Thymus (tissue), 14 donors: ENCODE measurements around the gene WBP2NL. TPM values are rescaled to one million over a fixed set of nuclear protein-coding genes. Genes with fewer than 3 reads are reported as not detected.
"Not testable (repeated sequence)": the region's sequence is repeated elsewhere in the genome, so short reads cannot be mapped to it uniquely, and the experiment has no call there.

Experiments used
- DNase-seq, 9 donors: peaks; one replicate each; pipeline ENCODE4 v3.0.0-alpha.2; 2013; ENCODE audit warnings: low spot score in 9 of 9, low read depth in 6 of 9, missing footprints in 1 of 9
- H3K27ac ChIP-seq, 2 donors: one replicate each; pipeline ENCODE4 v1.5.1; 2013; ENCODE audit warnings: control low read depth in 1 of 2, low read depth in 1 of 2, low read length in 1 of 2, mild to moderate bottlenecking in 1 of 2, moderate library complexity in 1 of 2
- H3K27me3 ChIP-seq, 2 donors: one replicate each; pipeline ENCODE4 v1.5.1; 2013; ENCODE audit warnings: low read length in 1 of 2; ENCODE audit not compliant: control insufficient read depth in 2 of 2, insufficient read depth in 1 of 2
- H3K36me3 ChIP-seq, 2 donors: one replicate each; pipeline ENCODE4 v1.5.1; 2013; ENCODE audit warnings: low read length in 1 of 2, mild to moderate bottlenecking in 1 of 2, moderate library complexity in 1 of 2; ENCODE audit not compliant: control insufficient read depth in 2 of 2, insufficient read depth in 2 of 2
- H3K4me1 ChIP-seq, 2 donors: one replicate each; pipeline ENCODE4 v1.5.1; 2013; ENCODE audit warnings: low read length in 2 of 2; ENCODE audit not compliant: control insufficient read depth in 2 of 2, insufficient read depth in 2 of 2
- H3K4me3 ChIP-seq, 2 donors: one replicate each; pipeline ENCODE4 v1.5.1; 2013; ENCODE audit warnings: low read length in 2 of 2, control low read depth in 1 of 2, mild to moderate bottlenecking in 1 of 2
- H3K9me3 ChIP-seq, 2 donors: one replicate each; pipeline ENCODE4 v1.5.1; 2013; ENCODE audit warnings: low read length in 1 of 2, mild to moderate bottlenecking in 1 of 2; ENCODE audit not compliant: control insufficient read depth in 2 of 2, insufficient read depth in 1 of 2
- WGBS: extraction: QIAGEN DNeasy Blood & Tissue Kit; methylation state at CpG from one replicate; pipeline ENCODE4 v1.1.7; 2013; 5-methylcytosine and 5-hydroxymethylcytosine counted together
- long read RNA-seq, 10 donors: transcript quantifications; one replicate each; lab custom pipeline, GENCODE V29; 2026
- polyA plus RNA-seq: library from polyadenylated mRNA; stranded (reverse); fragments of 200-250 nt; gene quantifications from one replicate; pipeline ENCODE4 v1.2.3, GENCODE V29; 2013
- total RNA-seq: library from RNA; stranded (reverse); fragments of 120-200 nt; gene quantifications from one replicate; pipeline ENCODE4 v1.2.4, GENCODE V29; 2013
- donor health status: healthy.

The WBP2NL gene
- 0.66 TPM for total RNA-seq
- polyA plus RNA-seq, result 2.2 TPM
- long read RNA-seq, donor 1, result 0 reads
- long read RNA-seq, donor 2, partial matches to known transcripts, result 28 of 54 reads
- long read RNA-seq, donor 2, other reads (novel, unspliced or antisense), result 26 of 54 reads
- long read RNA-seq, donor 3, partial matches to known transcripts, result 22 of 22 reads
- long read RNA-seq, donor 3, other reads (novel, unspliced or antisense), result 0 of 22 reads
- long read RNA-seq, donor 4, result 0 reads
- long read RNA-seq, donor 5, partial matches to known transcripts, result 0 of 15 reads
- long read RNA-seq, donor 5, other reads (novel, unspliced or antisense), result 15 of 15 reads
- long read RNA-seq, donor 6, partial matches to known transcripts, result 10 of 10 reads
- long read RNA-seq, donor 6, other reads (novel, unspliced or antisense), result 0 of 10 reads
- long read RNA-seq, donor 7, partial matches to known transcripts, result 0 of 1 reads
- long read RNA-seq, donor 7, other reads (novel, unspliced or antisense), result 0 of 1 reads
- long read RNA-seq, donor 8, result 0 reads
- long read RNA-seq, donor 9, partial matches to known transcripts, result 0 of 2 reads
- long read RNA-seq, donor 9, other reads (novel, unspliced or antisense), result 0 of 2 reads
- long read RNA-seq, donor 10, result 0 reads

GRCh38 chr22:41998361-41999261, at the start of gene WBP2NL:
WBP2NL (plus strand) TSS chr22:41998788; CDS start chr22:41998819, 31 bp downstream.
- Histone ChIP-seq H3K4me3 (peak within 1 kb of the TSS; percentile 52 to 60), H3K36me3 (no peaks in the 10 kb centered on the region), H3K4me1 (peaks cover 12 to 15% of the 10 kb centered on the region in 2 donors), H3K9me3 (peaks cover 0 to 8% of the 10 kb centered on the region in 2 donors), H3K27me3 (peaks cover 0 to 23% of the 10 kb centered on the region in 2 donors), H3K27ac (peak within 1 kb of the TSS in 1 of 2 donors; percentile 32)
- DNase-seq, result peak; percentile 34 to 86 (median 70)
- 31% methylated on average over 71 of the region's 71 CpGs for WGBS

GRCh38 chr22:41948928-41949296, 49.7 kb upstream of the WBP2NL start:
- not testable (repeated sequence) for H3K27ac ChIP-seq, DNase-seq, H3K9me3 ChIP-seq, H3K27me3 ChIP-seq, H3K4me3 ChIP-seq
- Histone ChIP-seq H3K4me1 (peaks cover 3 to 30% of the 10 kb centered on the region in 2 donors), H3K36me3 (peaks cover 0 to 13% of the 10 kb centered on the region in 2 donors)
- 97% methylated on average over 8 of the region's 8 CpGs for WGBS

- 94% methylated on average over 7 of the region's 7 CpGs for WGBS
- Histone ChIP-seq H3K4me1 (peaks cover 3 to 30% of the 10 kb centered on the region in 2 donors), H3K27me3 (no peaks in the 10 kb centered on the region)
These were observed 49.2 kb upstream of the WBP2NL start for GRCh38 chr22:41949297-41949965.

GRCh38 chr22:41951898-41952474, 46.6 kb upstream of the WBP2NL start, which contains the start of gene SMIM45:
SMIM45 (plus strand) TSS chr22:41952150.
- peaks cover 3 to 15% of the 10 kb centered on the region in 2 donors for H3K4me1 ChIP-seq
- no peak within 1 kb of the TSS for H3K27ac ChIP-seq
- DNase-seq, result no peak
- no peaks in the 10 kb centered on the region for H3K36me3 ChIP-seq
- no peaks in the 10 kb centered on the region for H3K9me3 ChIP-seq
- no peak within 1 kb of the TSS for H3K4me3 ChIP-seq
- no peaks in the 10 kb centered on the region for H3K27me3 ChIP-seq
- 92% methylated on average over 16 of the region's 16 CpGs for WGBS

More at GRCh38 chr22:41949297-41949965, 49.2 kb upstream of the WBP2NL start:
- H3K4me3 ChIP-seq, result no peak overlapping the region
- DNase-seq, result no peak
- H3K9me3 ChIP-seq, result no peaks in the 10 kb centered on the region
- peaks cover 0 to 8% of the 10 kb centered on the region in 2 donors for H3K36me3 ChIP-seq
- H3K27ac ChIP-seq, result no peak overlapping the region

- DNase-seq, result no peak
- H3K27ac ChIP-seq, result no peak overlapping the region
- no peaks in the 10 kb centered on the region for H3K27me3 ChIP-seq
- H3K4me1 ChIP-seq, result peaks cover under 1 to 11% of the 10 kb centered on the region in 2 donors
- no peaks in the 10 kb centered on the region for H3K9me3 ChIP-seq
- H3K36me3 ChIP-seq, result no peaks in the 10 kb centered on the region
- H3K4me3 ChIP-seq, result no peak overlapping the region
- 97% methylated on average over 2 of the region's 2 CpGs for WGBS
These were observed 45.9 kb upstream of the WBP2NL start for GRCh38 chr22:41952713-41953112.

GRCh38 chr22:41957941-41958556, 40.5 kb upstream of the WBP2NL start:
- Histone ChIP-seq H3K27ac (no peak overlapping the region), H3K9me3 (no peaks in the 10 kb centered on the region), H3K4me1 (peaks cover 4% of the 10 kb centered on the region in 2 donors), H3K4me3 (peak overlapping the region in 1 of 2 donors; percentile 36), H3K36me3 (no peaks in the 10 kb centered on the region), H3K27me3 (peaks cover 0 to 13% of the 10 kb centered on the region in 2 donors)
- WGBS, result 48% methylated on average over 23 of the region's 23 CpGs
- DNase-seq, result no peak

GRCh38 chr22:41963453-41964111, 35.0 kb upstream of the WBP2NL start:
- no peak for DNase-seq
- Histone ChIP-seq H3K36me3 (no peaks in the 10 kb centered on the region), H3K9me3 (no peaks in the 10 kb centered on the region), H3K27me3 (peaks cover 0 to 5% of the 10 kb centered on the region in 2 donors), H3K4me3 (no peak overlapping the region), H3K27ac (no peak overlapping the region), H3K4me1 (no peaks in the 10 kb centered on the region)
- 90% methylated on average over 9 of the region's 9 CpGs for WGBS
